Right atrium auricular region (tissue), 2 donors: Measurements from ENCODE around the gene PDE9A. TPM values are rescaled to one million over a fixed set of nuclear protein-coding genes. Genes with fewer than 3 reads are reported as not detected.

ENCODE experiments used
- DNase-seq: peaks from one replicate; pipeline ENCODE4 v3.0.0-alpha.2; 2019; ENCODE audit warnings: low spot score
- H3K27ac ChIP-seq, 2 donors: fragments of 200-600 bp; sonication (generic); 1 replicate in 1 of 2; 2 replicates in 1 of 2; pipeline ENCODE4 v1.5.1; 2016 to 2019
- H3K27me3 ChIP-seq, 2 donors: fragments of 200-600 bp; sonication (generic); one replicate each; pipeline versions ENCODE4 v1.5.1 to v1.6.0; 2017 to 2019
- H3K36me3 ChIP-seq: fragments of 200-600 bp; sonication (generic); one replicate; pipeline ENCODE4 v1.5.1; 2016
- H3K4me1 ChIP-seq, 2 donors: fragments of 200-600 bp; sonication (generic); one replicate each; pipeline versions ENCODE4 v1.5.1 to v1.6.0; 2017 to 2019
- H3K4me3 ChIP-seq, 2 donors: fragments of 200-600 bp; sonication (generic); 1 replicate in 1 of 2; 2 replicates in 1 of 2; pipeline ENCODE4 v1.5.1; 2017 to 2019; ENCODE audit warnings: mild to moderate bottlenecking in 1 of 2, moderate library complexity in 1 of 2
- H3K9me3 ChIP-seq, 2 donors: fragments of 200-600 bp; sonication (generic); one replicate each; pipeline ENCODE4 v1.5.1; 2019
- CTCF ChIP-seq, 2 donors: fragments of 200-600 bp; sonication (generic); IDR thresholded peaks; one replicate each; pipeline ENCODE4 v1.5.1; 2019; ENCODE audit warnings: antibody characterized with exemption in 2 of 2
- total RNA-seq, 2 donors: library from RNA; depleted of rRNA; stranded (reverse); fragments of >200 nt; gene quantifications; one replicate each; pipeline ENCODE4 v1.1.0, GENCODE V29; 2016

The PDE9A gene
- total RNA-seq, 2 donors from 2014 or later, result 1.1 to 2.0 TPM

- Histone ChIP-seq H3K27me3 (no peaks in the 10 kb centered on the region), H3K4me3 (no peak overlapping the region), H3K9me3 (no peaks in the 10 kb centered on the region), H3K36me3 (no peaks in the 10 kb centered on the region), H3K27ac (no peak overlapping the region), H3K4me1 (peaks cover 0 to 20% of the 10 kb centered on the region in 2 donors)
- no peak for DNase-seq
- no peak for TF ChIP-seq CTCF (IDR thresholded peaks at IDR 0.05)
Observed at GRCh38 chr21:42671778-42672593, 18.6 kb downstream of the PDE9A start.

GRCh38 chr21:42672699-42673458, 19.5 kb downstream of the PDE9A start:
- DNase-seq, result no peak
- Histone ChIP-seq H3K27me3 (no peaks in the 10 kb centered on the region), H3K4me3 (no peak overlapping the region), H3K27ac (no peak overlapping the region), H3K4me1 (peaks cover 0 to 26% of the 10 kb centered on the region in 2 donors), H3K36me3 (no peaks in the 10 kb centered on the region), H3K9me3 (no peaks in the 10 kb centered on the region)
- no peak for TF ChIP-seq CTCF (IDR thresholded peaks at IDR 0.05)

GRCh38 chr21:42673633-42674328, 20.4 kb downstream of the PDE9A start:
- no peak for DNase-seq
- Histone ChIP-seq H3K9me3 (no peaks in the 10 kb centered on the region), H3K27me3 (no peaks in the 10 kb centered on the region), H3K27ac (peak overlapping the region in 1 of 2 donors; percentile 26), H3K4me1 (peaks cover 0 to 29% of the 10 kb centered on the region in 2 donors), H3K4me3 (no peak overlapping the region), H3K36me3 (no peaks in the 10 kb centered on the region)
- no peak for TF ChIP-seq CTCF (IDR thresholded peaks at IDR 0.05)

GRCh38 chr21:42674351-42674940, 21.0 kb downstream of the PDE9A start:
- Histone ChIP-seq H3K27me3 (no peaks in the 10 kb centered on the region), H3K4me3 (peak overlapping the region in 1 of 2 donors; percentile 15), H3K36me3 (no peaks in the 10 kb centered on the region), H3K4me1 (peaks cover 0 to 25% of the 10 kb centered on the region in 2 donors), H3K9me3 (no peaks in the 10 kb centered on the region), H3K27ac (no peak overlapping the region)
- TF ChIP-seq CTCF (IDR thresholded peaks at IDR 0.05), result no peak
- DNase-seq, result no peak

- TF ChIP-seq CTCF (IDR thresholded peaks at IDR 0.05), result no peak
- Histone ChIP-seq H3K4me1 (peaks cover 0 to 25% of the 10 kb centered on the region in 2 donors), H3K27me3 (no peaks in the 10 kb centered on the region), H3K9me3 (no peaks in the 10 kb centered on the region), H3K27ac (no peak overlapping the region), H3K36me3 (no peaks in the 10 kb centered on the region), H3K4me3 (no peak overlapping the region)
- DNase-seq, result no peak
Observed at GRCh38 chr21:42675403-42675802, 22.0 kb downstream of the PDE9A start.
